HepG2 (cell line): ENCODE data around the gene ABHD11.
"Not testable (repeated sequence)": the region's sequence is repeated elsewhere in the genome, so short reads cannot be mapped to it uniquely, and the experiment has no call there.

Experiments used
- BRCA1 ChIP-seq: sonication (generic); formaldehyde crosslinking; IDR thresholded peaks from 2 replicates; pipeline ENCODE4 v1.4.0; 2020; ENCODE audit warnings: missing genetic modification reagents
- CENPT ChIP-seq: sonication (generic); formaldehyde crosslinking; IDR thresholded peaks from 2 replicates; pipeline ENCODE4 v1.8.0; 2022; ENCODE audit warnings: low read depth, mild to moderate bottlenecking, moderate library complexity, missing genetic modification reagents
- CTCF ChIP-seq: sonication (generic); formaldehyde crosslinking; IDR thresholded peaks from 2 replicates; pipeline ENCODE4 v1.5.0; 2020; ENCODE audit warnings: mild to moderate bottlenecking, missing genetic modification reagents, moderate library complexity
- GABPB1 ChIP-seq: IDR thresholded peaks from 2 replicates; pipeline ENCODE4 v1.6.1; 2016; ENCODE audit warnings: mild to moderate bottlenecking, missing genetic modification reagents, moderate library complexity, missing compliant biosample characterization
- MLX ChIP-seq: IDR thresholded peaks from 2 replicates; pipeline ENCODE4 v1.6.1; 2016
- POLR2A ChIP-seq, 2 experiments: IDR thresholded peaks; 2 replicates each; pipeline ENCODE4 v1.6.1; 2011; ENCODE audit warnings: low read depth in 2 of 2, low read length in 2 of 2, mild to moderate bottlenecking in 1 of 2, moderate library complexity in 1 of 2; ENCODE audit not compliant: insufficient read depth in 1 of 2
- POLR2AphosphoS5 ChIP-seq: IDR thresholded peaks from 2 replicates; pipeline ENCODE4 v1.6.1; 2012; ENCODE audit warnings: low read depth, low read length
- RXRA ChIP-seq: sonication (generic); formaldehyde crosslinking; IDR thresholded peaks from 2 replicates; pipeline ENCODE4 v1.5.1; 2020; ENCODE audit warnings: missing genetic modification reagents
- YY1 ChIP-seq: IDR thresholded peaks from 2 replicates; pipeline ENCODE4 v1.6.1; 2011; ENCODE audit warnings: low read length, low read depth, moderate library complexity, mild to moderate bottlenecking; ENCODE audit not compliant: insufficient read depth, insufficient replicate concordance
- ZNF121 ChIP-seq: sonication (generic); formaldehyde crosslinking; IDR thresholded peaks from 2 replicates; pipeline ENCODE4 v1.5.0; 2020; ENCODE audit warnings: mild to moderate bottlenecking, missing genetic modification reagents
- ZNF143 ChIP-seq: sonication (generic); formaldehyde crosslinking; IDR thresholded peaks from 2 replicates; pipeline ENCODE4 v1.4.0; 2020; ENCODE audit warnings: missing genetic modification reagents

- TF ChIP-seq POLR2AphosphoS5; YY1; GABPB1 (CRISPR knock-in tag); ZNF143 (CRISPR knock-in tag); POLR2A (IDR thresholded peaks at IDR 0.05; ENCODE audit: insufficient read depth in 1 of 2, low read depth in 2 of 2, low read length in 2 of 2); ZNF121 (CRISPR knock-in tag); RXRA (CRISPR knock-in tag); MLX (CRISPR knock-in tag); BRCA1 (CRISPR knock-in tag); CENPT (CRISPR knock-in tag); CTCF (CRISPR knock-in tag): not testable (repeated sequence)
Observed at GRCh38 chr7:73787786-73788048, 49.1 kb upstream of the ABHD11 start.
